ENCODE data around the gene PDE4B.
"Not testable (repeated sequence)": the region's sequence is repeated elsewhere in the genome, so short reads cannot be mapped to it uniquely, and the experiment has no call there.

The PDE4B gene

GRCh38 chr1:65953170-65953569, 160.5 kb downstream of the PDE4B start:
- no peak for DNase-seq (ENCODE audit: low read depth in 2 of 2)

- no peak for DNase-seq (ENCODE audit: low read depth in 2 of 2)
Observed at GRCh38 chr1:65955071-65955470, 162.4 kb downstream of the PDE4B start.

- DNase-seq (ENCODE audit: low read depth in 2 of 2), result no peak
Observed at GRCh38 chr1:65955503-65955902, 162.8 kb downstream of the PDE4B start.

- DNase-seq (ENCODE audit: low read depth in 2 of 2), result no peak
Observed at GRCh38 chr1:65958561-65959350, 166.1 kb downstream of the PDE4B start.

- no peak for DNase-seq (ENCODE audit: low read depth in 2 of 2)
Observed at GRCh38 chr1:65959896-65960567, 167.3 kb downstream of the PDE4B start.

- DNase-seq (ENCODE audit: low read depth in 2 of 2), result no peak
Observed at GRCh38 chr1:65963156-65963888, 170.6 kb downstream of the PDE4B start.

- no peak for DNase-seq (ENCODE audit: low read depth in 2 of 2)
Observed at GRCh38 chr1:65964123-65964522, 171.4 kb downstream of the PDE4B start.

- DNase-seq (ENCODE audit: low read depth in 2 of 2), result no peak
Observed at GRCh38 chr1:65965112-65965996, 172.7 kb downstream of the PDE4B start.

- DNase-seq (ENCODE audit: low read depth in 2 of 2), result not testable (repeated sequence)
Observed at GRCh38 chr1:65967492-65967891, 174.8 kb downstream of the PDE4B start.

GRCh38 chr1:65971547-65971946, 178.9 kb downstream of the PDE4B start:
- DNase-seq (ENCODE audit: low read depth in 2 of 2), result no peak

GRCh38 chr1:65975708-65976107, 183.0 kb downstream of the PDE4B start:
- no peak for DNase-seq (ENCODE audit: low read depth in 2 of 2)

GRCh38 chr1:65979136-65980044, 186.7 kb downstream of the PDE4B start:
- no peak for DNase-seq (ENCODE audit: low read depth in 2 of 2)

GRCh38 chr1:65980237-65980636, 187.5 kb downstream of the PDE4B start:
- DNase-seq (ENCODE audit: low read depth in 2 of 2), result no peak

GRCh38 chr1:65983500-65983899, 190.8 kb downstream of the PDE4B start:
- DNase-seq (ENCODE audit: low read depth in 2 of 2), result no peak

- DNase-seq (ENCODE audit: low read depth in 2 of 2), result no peak
Observed at GRCh38 chr1:65985393-65986066, 192.8 kb downstream of the PDE4B start.

GRCh38 chr1:65986146-65986545, 193.5 kb downstream of the PDE4B start:
- no peak for DNase-seq (ENCODE audit: low read depth in 2 of 2)

- DNase-seq (ENCODE audit: low read depth in 2 of 2), result no peak
Observed at GRCh38 chr1:65990161-65990560, 197.5 kb downstream of the PDE4B start.

- DNase-seq (ENCODE audit: low read depth in 2 of 2), result no peak
Observed at GRCh38 chr1:65991694-65992093, 199.0 kb downstream of the PDE4B start.

- DNase-seq (ENCODE audit: low read depth in 2 of 2), result no peak
Observed at GRCh38 chr1:65992165-65992821, 199.6 kb downstream of the PDE4B start.
